Measurements from ENCODE around the gene PTH2R.
"Not testable (repeated sequence)": the region's sequence is repeated elsewhere in the genome, so short reads cannot be mapped to it uniquely, and the experiment has no call there.

Gene PTH2R

DNA sequence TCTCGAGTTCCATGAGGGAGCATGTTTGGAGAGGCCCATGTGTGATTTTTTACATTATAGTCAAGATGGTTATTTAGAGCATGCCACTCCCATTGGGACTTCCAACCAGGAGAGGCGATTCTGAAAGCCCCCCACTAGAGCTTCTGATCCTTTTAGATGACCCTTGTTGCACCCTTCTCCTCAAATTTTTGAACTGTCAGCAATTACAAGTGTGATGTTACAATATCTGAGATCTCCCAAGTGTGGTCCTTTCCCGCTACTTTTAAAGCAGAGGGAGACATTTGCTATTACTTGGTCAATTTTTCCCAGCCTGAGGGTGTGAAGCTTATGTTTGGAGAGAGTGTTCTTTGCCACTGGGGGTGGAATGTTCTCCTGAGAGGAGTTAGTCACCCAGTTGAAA is 16.7 kb upstream of the PTH2R start:
- no peak for DNase-seq (ENCODE audit: low read depth in 2 of 2, low spot score in 1 of 2)

DNA sequence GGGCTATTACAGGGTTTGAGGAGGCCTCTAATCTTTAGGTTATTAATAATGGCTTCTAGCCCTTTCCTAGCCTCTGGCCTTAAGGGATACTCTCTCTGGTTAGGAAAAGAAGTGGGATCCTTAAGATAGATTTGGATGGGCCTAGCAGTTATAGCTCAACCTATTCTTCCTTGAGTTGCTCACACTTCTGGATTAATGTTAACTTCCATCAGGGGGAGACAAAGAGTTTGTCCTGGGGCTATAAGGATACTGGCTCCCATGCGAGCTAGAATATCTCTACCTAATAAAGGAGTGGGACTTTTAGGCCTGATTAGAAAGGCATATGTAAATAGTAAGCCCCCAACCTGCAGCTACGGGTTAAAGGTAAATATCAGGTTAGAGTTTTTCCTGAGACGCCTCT is 14.3 kb upstream of the PTH2R start:
- no peak for DNase-seq (ENCODE audit: low read depth in 2 of 2, low spot score in 1 of 2)

DNA sequence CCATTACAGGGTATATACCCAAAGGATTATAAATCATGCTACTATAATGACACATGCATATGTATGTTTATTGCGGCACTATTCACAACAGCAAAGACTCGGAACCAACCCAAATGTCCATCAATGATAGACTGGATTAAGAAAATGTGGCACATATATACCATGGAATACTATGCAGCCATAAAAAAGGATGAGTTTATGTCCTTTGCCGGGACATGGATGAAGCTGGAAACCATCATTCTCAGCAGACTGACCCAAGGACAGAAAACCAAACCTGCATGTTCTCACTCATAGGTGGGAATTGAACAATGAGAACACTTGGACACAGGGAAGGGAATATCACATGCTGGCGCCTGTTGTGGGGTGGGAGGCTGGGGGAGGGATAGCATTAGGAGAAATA is 9.8 kb upstream of the PTH2R start:
- not testable (repeated sequence) for DNase-seq (ENCODE audit: low read depth in 2 of 2, low spot score in 1 of 2)

DNA sequence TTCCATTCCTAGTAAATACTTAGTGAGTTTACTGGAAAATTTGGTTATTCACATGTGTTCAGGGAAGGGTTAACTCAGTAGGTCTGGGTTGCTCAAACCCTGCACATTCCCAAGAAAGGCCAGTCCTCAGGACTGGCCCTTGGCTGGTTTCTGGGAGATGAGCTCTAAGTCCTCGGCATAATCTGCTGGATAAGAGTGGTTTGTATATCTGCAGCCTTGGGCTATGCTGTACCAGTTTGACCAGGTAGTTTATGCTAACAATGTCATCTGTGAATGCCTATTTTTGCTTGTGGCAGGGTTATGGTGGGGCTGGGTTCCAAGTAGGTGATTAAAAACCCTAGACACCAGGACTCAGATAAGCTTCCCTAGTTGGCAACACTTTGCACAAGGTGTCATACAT is 7.4 kb upstream of the PTH2R start:
- DNase-seq (ENCODE audit: low read depth in 2 of 2, low spot score in 1 of 2) = no peak

DNA sequence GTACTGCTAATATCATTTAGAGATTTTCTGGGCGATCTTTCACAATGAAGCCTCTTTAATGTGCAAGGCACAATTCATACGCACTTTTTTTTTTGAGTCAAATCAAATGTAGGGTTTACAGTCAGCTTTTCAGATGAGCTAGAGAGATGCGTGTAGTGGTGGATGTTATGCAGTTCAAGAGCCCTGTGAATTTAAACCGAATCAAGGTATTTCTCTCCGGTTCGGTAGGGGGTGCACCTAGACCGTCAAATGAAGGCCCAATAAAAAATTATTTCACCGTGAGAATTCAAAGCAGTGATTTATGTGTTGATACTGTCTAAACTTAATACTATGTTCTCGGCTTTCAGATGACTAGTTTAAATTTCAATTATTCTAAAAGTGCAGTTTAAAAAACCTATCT is 1.1 kb downstream of the PTH2R start:
- DNase-seq (ENCODE audit: low read depth in 2 of 2, low spot score in 1 of 2) = no peak

DNA sequence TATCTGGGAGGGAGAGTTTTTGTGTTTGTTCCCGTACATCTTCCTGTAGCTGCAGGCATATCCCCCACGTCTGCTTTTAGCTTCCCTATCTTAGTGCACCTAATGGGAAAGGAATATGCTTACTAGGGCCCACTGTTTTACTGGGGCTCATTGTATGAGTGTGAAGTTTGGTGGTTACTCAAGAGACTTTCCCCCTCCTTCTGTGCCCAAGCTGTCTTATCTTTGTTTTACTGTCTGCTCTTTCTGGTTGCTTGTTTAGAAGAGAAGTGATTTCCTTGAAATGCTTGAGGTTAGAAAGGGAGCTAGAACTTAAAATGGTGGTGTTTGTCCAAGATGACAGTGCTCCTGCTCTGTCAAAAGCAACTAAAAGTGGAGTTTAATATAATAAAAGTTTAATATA is 7.3 kb downstream of the PTH2R start:
- DNase-seq (ENCODE audit: low read depth in 2 of 2, low spot score in 1 of 2) = no peak

DNA sequence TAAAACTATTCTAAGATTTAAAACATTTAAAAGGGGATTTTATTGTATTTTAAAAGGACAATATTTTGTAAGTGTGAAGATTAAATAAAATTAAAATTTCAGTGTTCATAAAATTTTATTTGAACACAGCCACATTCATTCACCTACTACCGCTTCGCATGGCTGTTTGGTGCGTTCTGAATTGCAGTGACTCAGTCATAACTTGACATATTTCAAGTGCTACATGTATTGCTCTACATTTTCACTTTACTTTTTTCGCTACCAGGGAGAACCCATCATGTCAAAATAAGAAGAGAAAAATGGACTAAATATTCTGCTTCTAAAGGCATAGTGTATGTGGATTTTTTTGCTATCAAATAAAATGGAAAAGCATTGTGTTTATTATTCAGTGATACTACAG is 8.7 kb downstream of the PTH2R start:
- no peak for DNase-seq (ENCODE audit: low read depth in 2 of 2, low spot score in 1 of 2)

DNA sequence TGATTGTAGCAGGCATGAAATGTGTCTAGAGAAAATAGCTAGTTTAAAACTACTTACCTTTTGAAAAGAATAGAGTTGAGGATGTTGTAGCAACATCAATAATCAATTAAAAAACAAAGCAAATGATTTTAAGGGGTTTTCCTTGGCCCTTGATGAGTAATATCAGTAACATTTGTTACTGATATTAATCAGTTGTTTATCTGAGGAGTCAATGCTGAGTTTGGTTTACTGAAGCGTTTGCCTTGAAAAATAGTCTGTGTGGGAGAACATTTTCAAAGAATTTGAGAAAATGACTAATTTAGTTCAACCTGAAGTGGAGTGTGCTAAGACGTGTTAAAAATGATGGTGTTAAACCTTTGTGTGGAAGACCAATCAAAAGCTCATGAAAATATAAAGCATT is 9.3 kb downstream of the PTH2R start:
- DNase-seq (ENCODE audit: low read depth in 2 of 2, low spot score in 1 of 2) = no peak

DNA sequence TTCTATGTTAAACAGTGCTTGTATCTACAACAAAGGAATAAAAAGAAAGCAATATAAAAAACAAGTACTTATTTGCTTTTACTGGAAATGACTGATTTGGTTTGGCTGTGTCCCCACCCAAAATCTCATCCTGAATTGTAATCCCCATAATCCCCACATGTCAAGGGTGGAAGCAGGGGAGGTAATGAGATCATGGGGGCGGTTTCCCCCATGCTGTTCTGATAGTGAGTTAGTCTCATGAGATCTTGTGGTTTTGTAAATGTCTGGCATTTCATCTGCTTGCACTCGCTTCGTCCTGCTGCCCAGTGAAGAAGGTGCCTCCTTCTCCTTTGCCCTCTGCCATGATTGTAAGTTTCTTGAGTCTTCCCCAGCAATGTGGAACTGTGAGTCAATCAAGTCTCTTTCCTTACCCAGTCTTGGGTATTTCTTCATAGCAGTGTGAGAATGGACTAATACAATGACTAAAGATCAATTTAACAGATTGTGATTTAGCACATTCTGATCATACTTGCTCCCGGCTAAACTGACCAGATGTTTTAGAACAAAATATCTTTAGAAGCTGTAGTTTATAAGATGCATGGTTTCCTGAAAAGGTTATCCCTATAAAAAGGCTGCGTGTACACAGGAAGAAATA is 19.9 kb downstream of the PTH2R start:
- no peak for DNase-seq (ENCODE audit: low read depth in 2 of 2, low spot score in 1 of 2)

DNA sequence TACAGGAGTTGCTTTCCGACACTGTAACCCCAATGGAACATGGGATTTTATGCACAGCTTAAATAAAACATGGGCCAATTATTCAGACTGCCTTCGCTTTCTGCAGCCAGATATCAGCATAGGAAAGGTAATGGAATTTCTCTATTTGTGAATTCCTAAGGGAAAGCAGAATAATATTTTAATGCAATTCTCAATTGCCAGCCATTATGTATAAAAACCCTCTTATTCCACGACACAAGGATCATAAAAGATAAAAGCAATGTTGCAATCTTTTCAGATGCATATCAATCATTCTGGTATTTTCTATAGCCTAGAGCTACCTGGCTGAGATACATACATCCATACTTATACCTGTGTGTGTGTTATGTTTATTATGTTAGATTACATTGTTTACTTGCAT is 31.2 kb downstream of the PTH2R start:
- DNase-seq (ENCODE audit: low read depth in 2 of 2, low spot score in 1 of 2) = no peak

DNA sequence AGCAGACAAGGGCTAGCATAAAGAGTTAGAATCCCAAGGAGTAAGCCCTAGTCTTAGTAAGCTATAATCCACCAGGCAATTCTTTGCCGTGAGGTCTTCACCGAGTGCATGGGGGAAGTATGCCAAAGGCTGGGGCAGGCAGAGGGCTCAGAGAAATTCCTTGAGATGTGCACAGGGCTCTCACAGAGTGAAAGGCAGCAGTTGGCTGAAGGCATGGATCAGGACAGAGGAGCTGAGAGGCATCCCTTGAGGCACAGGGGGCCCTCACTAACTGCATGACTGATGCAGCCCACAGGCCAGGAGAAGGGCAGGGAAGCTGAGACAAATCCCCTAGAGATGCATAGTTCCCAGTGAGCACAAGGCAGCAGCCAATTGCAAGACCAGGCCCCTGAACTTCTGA is 34.1 kb downstream of the PTH2R start:
- DNase-seq (ENCODE audit: low read depth in 2 of 2, low spot score in 1 of 2) = no peak

DNA sequence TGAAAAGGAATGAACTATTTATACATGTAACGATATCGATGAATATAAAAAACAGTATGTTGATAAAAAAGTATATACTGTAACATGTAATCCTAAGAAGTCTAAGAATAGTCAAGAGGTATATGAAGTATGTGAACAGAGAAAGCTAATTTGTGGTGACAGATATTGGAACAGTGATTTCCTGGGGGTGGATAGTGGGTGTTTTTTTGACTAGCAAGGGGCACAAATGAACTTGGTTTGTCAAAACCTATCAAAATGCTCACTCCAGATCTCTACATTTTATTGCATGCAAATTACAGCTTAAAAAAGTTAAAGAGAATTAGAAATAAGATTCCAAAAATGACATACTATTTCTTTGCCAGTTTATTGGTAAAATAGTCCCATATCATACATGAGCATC is 35.4 kb downstream of the PTH2R start:
- DNase-seq (ENCODE audit: low read depth in 2 of 2, low spot score in 1 of 2) = no peak

DNA sequence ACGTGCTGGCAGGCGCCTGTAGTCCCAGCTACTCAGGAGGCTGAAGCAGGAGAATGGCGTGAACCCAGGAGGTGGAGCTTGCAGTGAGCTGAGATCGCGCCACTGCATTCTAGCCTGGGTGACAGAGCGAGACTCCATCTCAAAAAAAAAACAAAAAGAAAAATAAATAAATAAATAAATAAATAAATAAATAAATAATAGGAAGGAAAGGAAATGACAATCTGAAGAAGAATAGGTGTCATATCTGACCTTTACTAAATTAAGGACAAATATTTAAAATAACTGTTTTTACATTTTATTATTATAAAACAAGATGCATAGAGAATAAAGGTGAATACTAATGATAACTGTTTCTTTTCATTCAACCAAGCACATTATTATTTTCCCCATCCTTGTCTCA is 40.9 kb downstream of the PTH2R start:
- DNase-seq (ENCODE audit: low read depth in 2 of 2, low spot score in 1 of 2) = not testable (repeated sequence)

DNA sequence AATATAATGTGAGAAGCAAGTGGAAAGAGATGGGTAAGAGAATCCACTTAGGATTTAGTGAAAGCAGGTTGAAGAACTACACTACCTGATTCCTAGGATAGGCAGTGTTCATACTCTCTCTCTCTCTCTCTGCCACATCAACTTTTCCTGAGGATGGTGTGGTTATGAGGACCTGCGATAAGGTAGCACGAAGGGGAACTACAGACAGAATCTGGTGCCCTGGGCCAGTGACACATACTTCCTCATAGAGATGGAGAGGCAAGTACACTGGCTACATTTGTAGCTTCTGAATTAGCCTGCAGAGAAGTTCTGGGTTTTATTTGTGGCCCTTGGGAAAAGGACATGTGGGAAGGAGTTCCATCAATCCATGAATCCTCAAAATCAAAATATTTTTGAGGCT is 44.5 kb downstream of the PTH2R start:
- DNase-seq (ENCODE audit: low read depth in 2 of 2, low spot score in 1 of 2) = no peak

DNA sequence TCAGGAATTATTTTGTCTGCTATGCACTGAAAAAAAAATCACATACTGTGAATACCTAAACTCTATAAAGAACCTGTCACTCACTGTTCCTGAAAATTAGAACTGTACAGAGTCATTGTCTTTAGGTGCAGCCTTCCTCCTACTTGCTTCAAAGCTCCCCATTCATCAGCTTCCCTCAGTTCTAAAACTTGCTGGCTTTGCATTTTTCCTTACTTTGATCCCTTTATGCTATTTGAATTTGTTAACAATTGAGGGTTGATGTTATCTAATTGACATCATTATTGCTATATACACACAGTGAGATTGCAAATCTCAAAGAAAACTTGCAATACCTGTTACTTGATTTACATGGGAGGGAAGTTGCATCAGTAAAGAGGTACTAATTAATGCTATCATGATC is 48.3 kb downstream of the PTH2R start:
- no peak for DNase-seq (ENCODE audit: low read depth in 2 of 2, low spot score in 1 of 2)

DNA sequence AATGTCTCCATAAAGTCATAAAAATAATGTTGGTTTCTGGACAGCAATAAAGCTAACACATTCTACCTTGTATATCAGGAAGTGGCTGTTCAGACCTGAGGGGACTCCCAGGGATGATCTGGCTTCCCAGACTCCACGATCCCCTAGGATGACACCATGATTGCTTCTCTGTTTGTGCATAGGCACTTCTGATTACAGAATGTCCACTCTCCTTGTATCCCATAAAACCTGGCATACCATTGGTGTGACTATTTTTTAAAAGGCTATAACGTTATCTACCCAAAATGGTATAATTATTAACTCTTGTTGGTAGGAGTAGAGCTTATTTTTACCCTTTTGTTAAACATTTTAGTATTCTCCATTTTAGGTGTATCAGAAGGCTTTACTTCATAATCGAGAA is 57.1 kb downstream of the PTH2R start:
- DNase-seq (ENCODE audit: low read depth in 2 of 2, low spot score in 1 of 2) = no peak

DNA sequence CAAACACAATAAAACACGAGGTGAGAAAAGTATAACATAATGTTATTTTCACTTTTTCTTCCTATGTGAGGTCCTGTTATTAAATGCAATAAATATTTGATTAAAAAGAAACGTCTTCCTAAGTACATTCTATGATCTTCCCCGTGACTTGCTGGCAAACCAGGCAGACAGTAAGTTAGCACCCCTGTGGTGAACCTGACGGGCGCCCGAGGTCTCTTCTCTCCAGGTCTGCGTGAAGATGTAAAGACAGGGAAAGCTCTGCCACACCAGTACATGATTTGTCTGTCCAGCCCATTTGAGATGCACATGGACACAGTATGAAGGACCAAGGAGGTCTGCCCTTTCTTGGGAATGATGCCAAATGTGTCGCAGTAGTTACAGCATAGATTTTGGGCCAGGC is 57.6 kb downstream of the PTH2R start:
- no peak for DNase-seq (ENCODE audit: low read depth in 2 of 2, low spot score in 1 of 2)

DNA sequence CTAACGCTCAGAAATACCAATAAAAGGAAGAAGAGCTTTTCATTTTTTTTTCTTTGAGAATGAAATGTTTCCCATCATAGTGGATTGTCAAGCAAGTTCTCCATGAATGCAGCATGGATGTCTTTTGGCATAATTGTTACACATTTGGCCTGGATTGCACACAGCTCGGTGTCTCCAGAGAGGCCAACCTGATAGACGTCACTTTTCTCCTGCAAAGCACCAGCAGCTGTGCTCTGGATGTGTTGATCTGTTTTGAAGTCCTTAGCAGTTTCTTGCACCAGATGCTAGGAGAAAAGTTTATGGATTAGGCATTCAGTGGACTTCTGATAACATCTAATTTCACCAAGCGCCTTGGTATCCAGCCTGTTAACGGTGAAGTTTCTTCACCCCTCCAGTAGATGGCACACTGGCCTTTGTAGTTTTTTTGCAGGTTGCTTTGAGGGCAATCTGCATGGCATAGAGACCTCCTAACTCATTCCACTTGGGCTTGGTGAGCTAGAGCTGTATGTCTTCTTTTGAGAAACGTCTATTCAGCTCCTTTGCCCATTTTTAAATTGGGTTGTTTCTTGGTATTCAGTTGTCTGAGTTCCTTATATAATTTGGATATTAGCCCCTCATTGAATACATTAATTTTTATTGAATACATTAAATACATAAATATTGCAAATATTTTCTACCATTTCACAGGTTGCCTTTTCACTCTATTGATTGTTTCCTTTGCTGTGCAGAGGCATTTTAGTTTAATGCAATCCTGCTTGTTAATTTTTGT is 59.7 kb downstream of the PTH2R start:
- no peak for DNase-seq (ENCODE audit: low read depth in 2 of 2, low spot score in 1 of 2)

DNA sequence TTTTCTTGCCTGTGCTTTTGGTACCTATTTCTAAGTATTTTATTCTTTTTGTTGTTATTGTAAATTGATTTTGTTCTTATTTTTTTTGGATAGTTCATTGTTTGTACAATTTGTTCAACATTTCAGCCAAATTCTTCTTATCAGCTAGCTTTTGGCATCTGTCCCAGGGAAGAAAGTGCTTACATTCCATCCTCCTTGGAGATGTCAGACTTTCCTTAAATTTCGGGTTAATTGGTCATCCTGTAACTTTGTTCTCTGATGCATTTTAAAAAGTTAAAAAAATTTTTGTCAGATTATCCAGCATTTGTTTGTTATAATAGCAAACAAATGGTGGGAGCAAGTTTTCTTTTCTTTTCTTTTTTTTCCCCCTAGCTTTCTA is 60.3 kb downstream of the PTH2R start:
- DNase-seq (ENCODE audit: low read depth in 2 of 2, low spot score in 1 of 2) = no peak

DNA sequence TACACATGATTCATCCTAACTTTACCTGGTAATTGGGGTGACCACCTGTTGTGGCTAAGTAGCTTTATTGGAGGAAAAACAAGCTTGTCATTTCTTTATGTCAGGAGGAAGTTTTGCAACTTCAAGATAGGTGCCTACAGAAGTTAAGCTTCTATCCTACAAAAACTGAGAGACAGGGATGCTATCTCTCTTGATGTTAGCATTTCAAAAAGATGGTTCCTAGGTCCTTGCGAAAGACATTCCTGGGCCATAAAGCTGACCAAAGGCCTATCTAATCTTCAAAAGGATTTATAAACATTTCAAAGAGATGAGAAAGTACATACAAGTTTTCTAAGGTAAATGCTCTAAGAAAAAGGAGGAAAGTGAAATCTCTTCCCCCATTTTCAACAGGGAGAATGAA is 61.0 kb downstream of the PTH2R start:
- DNase-seq (ENCODE audit: low read depth in 2 of 2, low spot score in 1 of 2) = no peak

DNA sequence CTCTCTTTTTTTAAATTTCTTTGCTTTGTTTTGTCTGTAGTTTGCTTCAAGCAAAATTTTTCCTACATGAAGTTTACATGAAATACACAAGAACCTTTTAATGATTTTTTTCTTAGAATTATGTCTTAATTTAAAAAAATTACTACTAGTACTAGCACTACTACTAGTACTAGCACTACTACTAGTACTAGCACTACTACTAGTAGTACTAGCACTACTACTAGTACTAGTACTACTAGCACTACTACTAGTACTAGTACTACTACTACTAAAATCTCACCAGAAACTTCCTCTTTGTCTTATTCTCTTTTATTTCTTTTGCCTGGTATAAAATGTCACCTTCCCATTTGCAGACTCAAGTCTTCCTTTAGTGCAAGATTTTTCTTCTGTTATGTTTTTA is 71.1 kb downstream of the PTH2R start:
- no peak for DNase-seq (ENCODE audit: low read depth in 2 of 2, low spot score in 1 of 2)

DNA sequence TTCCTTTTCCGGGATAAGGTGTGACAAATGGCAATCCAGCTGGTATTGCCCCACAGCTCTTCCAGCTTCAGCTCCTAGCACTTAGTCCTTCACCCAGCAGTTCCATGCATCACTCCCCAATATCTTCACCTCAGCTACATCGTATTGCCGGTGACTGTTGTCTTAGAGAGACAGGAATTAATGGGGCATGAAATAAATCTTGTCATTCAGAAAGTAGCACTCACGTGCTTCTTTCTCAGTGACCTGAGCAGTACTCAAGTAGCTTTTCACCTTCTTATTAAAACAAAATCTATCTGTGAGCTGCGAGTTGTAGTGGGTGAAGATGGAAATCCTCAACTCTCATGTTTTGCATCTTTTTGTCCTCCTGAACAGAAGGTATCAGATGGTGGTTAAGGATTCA is 72.8 kb downstream of the PTH2R start:
- DNase-seq (ENCODE audit: low read depth in 2 of 2, low spot score in 1 of 2) = no peak

DNA sequence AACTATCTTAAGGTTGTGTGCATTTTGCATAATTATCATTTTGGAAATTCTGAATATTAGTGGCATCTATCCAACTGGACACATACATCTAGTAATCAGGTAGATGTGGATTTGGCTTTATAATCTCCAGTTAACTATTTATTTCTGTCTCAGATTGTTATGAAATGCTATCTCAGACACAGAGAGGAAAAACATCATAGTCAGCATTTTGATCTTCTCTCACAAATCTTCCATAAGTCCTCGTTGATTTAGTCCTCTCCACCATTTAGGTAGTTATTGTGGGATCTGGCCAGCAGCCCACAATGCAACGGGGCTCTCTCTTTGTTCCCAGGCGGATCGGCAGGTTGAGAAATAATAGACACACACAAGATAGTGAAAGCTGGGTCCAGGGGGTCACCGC is 75.4 kb downstream of the PTH2R start:
- DNase-seq (ENCODE audit: low read depth in 2 of 2, low spot score in 1 of 2) = not testable (repeated sequence)
